Panc1 (cell line): Measurements from ENCODE around the gene DOCK3. TPM values are rescaled to one million over a fixed set of nuclear protein-coding genes. Genes with fewer than 3 reads are reported as not detected.

ENCODE experiments used
- ATAC-seq: fragments of 200-7000 bp; cut with Tn5 transposase; 2 replicates; pipeline ENCODE4 v1.9.1; 2020; ENCODE audit warnings: mild to moderate bottlenecking, moderate library complexity
- BruUV-seq: library from RNA; stranded (reverse); fragments of 400-500 nt; replicated peaks from 2 replicates; lab custom pipeline; 2021; lab: Mats Ljungman, UMichigan
- CTCF ChIA-PET: fragments of 300-600 bp; sonication (Branson Sonifier 250); formaldehyde crosslinking; loops from one replicate; lab custom pipeline; 2022; ENCODE audit warnings: antibody characterized with exemption; lab: Charles Lee
- POLR2A ChIA-PET: fragments of 300-600 bp; sonication (Branson Sonifier 250); formaldehyde crosslinking; loops from one replicate; lab custom pipeline; 2022; ENCODE audit warnings: antibody characterized with exemption; lab: Charles Lee
- DNase-seq: peaks from one replicate; pipeline ENCODE4 v3.0.0-alpha.2; 2010; ENCODE audit warnings: low read depth, low spot score
- H3K27ac ChIP-seq: 2 replicates; pipeline ENCODE4 v1.5.1; 2011; ENCODE audit warnings: mild to moderate bottlenecking, low read length, inconsistent platforms
- H3K27me3 ChIP-seq: fragments of 200-500 bp; sonication (Bioruptor generic); 2 replicates; pipeline ENCODE4 v1.6.0; 2014; ENCODE audit warnings: low read length, inconsistent platforms; ENCODE audit not compliant: control insufficient read depth, insufficient read depth
- H3K36me3 ChIP-seq: fragments of 200-500 bp; sonication (Bioruptor generic); 2 replicates; pipeline ENCODE4 v1.5.1; 2014; ENCODE audit warnings: inconsistent platforms, mild to moderate bottlenecking, low read length, moderate library complexity; ENCODE audit not compliant: control insufficient read depth, insufficient read depth
- H3K4me1 ChIP-seq: 2 replicates; pipeline ENCODE4 v1.5.1; 2011; ENCODE audit warnings: inconsistent platforms, mild to moderate bottlenecking, low read length, moderate library complexity; ENCODE audit not compliant: control insufficient read depth, insufficient read depth
- H3K4me3 ChIP-seq, 2 experiments: 2 replicates each; pipeline ENCODE4 v1.5.1; 2011 to 2012; ENCODE audit warnings: low read depth in 2 of 2, low read length in 2 of 2, mild to moderate bottlenecking in 2 of 2, inconsistent platforms in 1 of 2, moderate library complexity in 1 of 2
- H3K9me3 ChIP-seq: fragments of 200-500 bp; sonication (Bioruptor generic); 2 replicates; pipeline ENCODE4 v1.5.1; 2014; ENCODE audit warnings: low read depth, mild to moderate bottlenecking, inconsistent platforms, low read length, moderate library complexity; ENCODE audit not compliant: control insufficient read depth, insufficient read depth
- CTCF ChIP-seq: fragments of 450-650 bp; IDR thresholded peaks from 2 replicates; pipeline ENCODE4 v1.5.1; 2017; ENCODE audit warnings: mild to moderate bottlenecking
- POLR2AphosphoS5 ChIP-seq: IDR thresholded peaks from 2 replicates; pipeline ENCODE4 v1.6.1; 2012; ENCODE audit warnings: mild to moderate bottlenecking, low read depth, low read length, moderate library complexity
- REST ChIP-seq, 2 experiments: IDR thresholded peaks; 2 replicates each; pipeline ENCODE4 v1.6.1; 2011 to 2012; ENCODE audit warnings: low read depth in 2 of 2, control low read depth in 1 of 2, low read length in 1 of 2, mild to moderate bottlenecking in 1 of 2, moderate library complexity in 1 of 2; ENCODE audit not compliant: insufficient read depth in 1 of 2
- SIN3A ChIP-seq: IDR thresholded peaks from 2 replicates; pipeline ENCODE4 v1.6.1; 2012; ENCODE audit warnings: low read depth, mild to moderate bottlenecking, low read length, moderate library complexity, borderline replicate concordance; ENCODE audit not compliant: insufficient read depth
- TCF7L2 ChIP-seq: IDR thresholded peaks from 2 replicates; pipeline ENCODE4 v1.6.1; 2011; ENCODE audit warnings: mild to moderate bottlenecking, low read depth, low read length, inconsistent platforms
- in situ Hi-C: cut with HindIII; loops from 2 replicates; pipeline ENCODE4 v1.10.0; 2016; ENCODE audit warnings: low sequenced_read_pairs, low pct_unique_long_range_greater_than_20kb
- intact Hi-C: fragments of 100-400 bp; cut with micrococcal nuclease; formaldehyde crosslinking; loops from one replicate; pipeline ENCODE4 v1.10.0; 2022; ENCODE audit not compliant: unreplicated experiment
- total RNA-seq: library from RNA; stranded (reverse); gene quantifications from one replicate; pipeline ENCODE4 v1.2.1, GENCODE V29; 2021; ENCODE audit not compliant: unreplicated experiment

DOCK3 gene
- total RNA-seq, 1 experiment from 2014 or later, result 0.21 TPM

GRCh38 chr3:51280176-51280575, 605.4 kb downstream of the DOCK3 start:
- ATAC-seq, result no peak
- H3K4me1 ChIP-seq, result no peaks in the 10 kb centered on the region
- ChIA-PET CTCF (interaction anchor here (0.5 kb wide), 1 partner anchor 1462 kb away, joined by 4 read pairs; no protein-coding TSS in a partner anchor), POLR2A (no interaction called here)
- no peak for DNase-seq
- no TSS peak for BruUV-seq
- H3K27ac ChIP-seq, result no peak overlapping the region
- no peaks in the 10 kb centered on the region for H3K36me3 ChIP-seq
- H3K9me3 ChIP-seq, result no peaks in the 10 kb centered on the region
- intact Hi-C loops, result no loop called here
- no peaks in the 10 kb centered on the region for H3K27me3 ChIP-seq
- no peak overlapping the region for H3K4me3 ChIP-seq
- in situ Hi-C loops, result no loop called here
- TF ChIP-seq CTCF, result no peak
- TF ChIP-seq SIN3A, result no peak
- no peak for TF ChIP-seq TCF7L2
- TF ChIP-seq POLR2AphosphoS5, result no peak
- no peak for TF ChIP-seq REST (IDR thresholded peaks at IDR 0.05; ENCODE audit: insufficient read depth in 1 of 2, low read depth in 2 of 2, low read length in 1 of 2)

- POLR2A ChIA-PET, result no interaction called here
- no peaks in the 10 kb centered on the region for H3K27me3 ChIP-seq
- H3K4me3 ChIP-seq, result no peak overlapping the region
- CTCF ChIA-PET, result no interaction called here
- ATAC-seq (no peak), DNase-seq (no peak)
- H3K4me1 ChIP-seq, result no peaks in the 10 kb centered on the region
- no peak overlapping the region for H3K27ac ChIP-seq
- TF ChIP-seq REST (IDR thresholded peaks at IDR 0.05; ENCODE audit: insufficient read depth in 1 of 2, low read depth in 2 of 2, low read length in 1 of 2) (no peak), POLR2AphosphoS5 (no peak), CTCF (no peak), SIN3A (no peak), TCF7L2 (no peak)
- no TSS peak for BruUV-seq
- H3K9me3 ChIP-seq, result no peaks in the 10 kb centered on the region
- no peaks in the 10 kb centered on the region for H3K36me3 ChIP-seq
- in situ Hi-C loops, result no loop called here
- intact Hi-C loops, result no loop called here
Measured at GRCh38 chr3:51282931-51283330, 608.2 kb downstream of the DOCK3 start.
